ENCODE data around the gene WWOX.

DNA sequence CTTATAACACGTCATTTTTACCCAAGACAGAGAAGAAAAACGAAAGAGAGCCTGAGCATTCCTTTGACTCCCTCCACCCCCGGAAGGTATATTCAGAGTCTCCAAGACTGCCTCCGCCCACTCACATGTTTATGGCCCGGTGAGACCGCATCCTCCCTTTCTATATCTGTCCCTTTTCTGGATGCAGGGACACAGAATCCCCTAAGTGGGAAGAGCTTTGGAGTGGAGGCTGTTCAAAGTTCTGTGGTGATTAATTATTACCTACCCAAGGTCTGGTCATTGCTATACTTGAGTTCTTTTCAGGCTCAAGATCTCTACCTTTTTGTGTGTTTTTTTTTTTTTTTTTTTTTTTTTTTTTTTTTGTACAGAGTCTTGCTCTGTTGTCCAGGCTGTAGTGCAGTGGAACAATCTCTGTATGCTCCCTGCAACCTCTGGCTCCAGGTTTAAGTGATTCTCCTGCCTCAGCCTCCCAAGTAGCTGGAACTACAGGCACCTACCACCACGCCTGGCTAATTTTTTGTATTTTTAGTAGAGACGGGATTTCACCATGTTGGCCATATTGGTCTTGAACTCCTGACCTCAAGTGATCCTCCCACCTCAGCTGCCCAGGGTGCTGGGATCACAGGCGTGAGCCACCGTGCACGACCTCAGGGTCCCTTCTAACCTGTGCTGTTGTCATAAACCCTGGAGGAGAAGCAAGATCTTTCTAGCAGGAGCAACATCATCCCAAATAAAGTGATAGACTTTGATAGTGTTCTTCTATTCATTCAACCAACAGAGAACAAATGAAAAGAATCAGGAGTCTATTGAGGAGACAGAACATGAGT is 407.1 kb downstream of the WWOX start:
- TF ChIP-seq, protein P1, sequence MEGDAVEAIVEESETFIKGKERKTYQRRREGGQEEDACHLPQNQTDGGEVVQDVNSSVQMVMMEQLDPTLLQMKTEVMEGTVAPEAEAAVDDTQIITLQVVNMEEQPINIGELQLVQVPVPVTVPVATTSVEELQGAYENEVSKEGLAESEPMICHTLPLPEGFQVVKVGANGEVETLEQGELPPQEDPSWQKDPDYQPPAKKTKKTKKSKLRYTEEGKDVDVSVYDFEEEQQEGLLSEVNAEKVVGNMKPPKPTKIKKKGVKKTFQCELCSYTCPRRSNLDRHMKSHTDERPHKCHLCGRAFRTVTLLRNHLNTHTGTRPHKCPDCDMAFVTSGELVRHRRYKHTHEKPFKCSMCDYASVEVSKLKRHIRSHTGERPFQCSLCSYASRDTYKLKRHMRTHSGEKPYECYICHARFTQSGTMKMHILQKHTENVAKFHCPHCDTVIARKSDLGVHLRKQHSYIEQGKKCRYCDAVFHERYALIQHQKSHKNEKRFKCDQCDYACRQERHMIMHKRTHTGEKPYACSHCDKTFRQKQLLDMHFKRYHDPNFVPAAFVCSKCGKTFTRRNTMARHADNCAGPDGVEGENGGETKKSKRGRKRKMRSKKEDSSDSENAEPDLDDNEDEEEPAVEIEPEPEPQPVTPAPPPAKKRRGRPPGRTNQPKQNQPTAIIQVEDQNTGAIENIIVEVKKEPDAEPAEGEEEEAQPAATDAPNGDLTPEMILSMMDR (conservative IDR thresholded peaks at IDR 0.05 in 1 of 2, IDR thresholded peaks at IDR 0.05 in 1 of 2; ENCODE audit: extremely low read depth in 1 of 2, insufficient read depth in 1 of 2, low read depth in 1 of 2, low read length in 2 of 2), result no peak
- TF ChIP-seq EZH2 (IDR thresholded peaks at IDR 0.05; ENCODE audit: borderline replicate concordance, low read length), result no peak

Data from mammary epithelial cell (primary cell).